WTC11 (cell line): ENCODE results near the gene NEDD9.

Source experiments
- CREB1 ChIP-seq: sonication (generic); formaldehyde crosslinking; IDR thresholded peaks from 2 replicates; pipeline ENCODE4 v1.8.0; 2023; ENCODE audit warnings: mild to moderate bottlenecking, missing genetic modification reagents
- ETV6 ChIP-seq: sonication (generic); formaldehyde crosslinking; IDR thresholded peaks from 2 replicates; pipeline ENCODE4 v1.8.1; 2022; ENCODE audit warnings: mild to moderate bottlenecking, missing genetic modification reagents
- TF ChIP-seq, protein P1 (sequence below): fragments of 200-600 bp; IDR thresholded peaks from 2 replicates; pipeline ENCODE4 v1.8.0; 2022; ENCODE audit warnings: antibody characterized with exemption
- TF ChIP-seq, protein P2 (sequence below): sonication (generic); formaldehyde crosslinking; IDR thresholded peaks from 2 replicates; pipeline ENCODE4 v1.8.1; 2022; ENCODE audit warnings: missing genetic modification reagents, borderline replicate concordance
- TF ChIP-seq, protein P3 (sequence below): sonication (generic); formaldehyde crosslinking; IDR thresholded peaks from 2 replicates; pipeline ENCODE4 v1.8.0; 2022; ENCODE audit warnings: mild to moderate bottlenecking, missing genetic modification reagents

DNA sequence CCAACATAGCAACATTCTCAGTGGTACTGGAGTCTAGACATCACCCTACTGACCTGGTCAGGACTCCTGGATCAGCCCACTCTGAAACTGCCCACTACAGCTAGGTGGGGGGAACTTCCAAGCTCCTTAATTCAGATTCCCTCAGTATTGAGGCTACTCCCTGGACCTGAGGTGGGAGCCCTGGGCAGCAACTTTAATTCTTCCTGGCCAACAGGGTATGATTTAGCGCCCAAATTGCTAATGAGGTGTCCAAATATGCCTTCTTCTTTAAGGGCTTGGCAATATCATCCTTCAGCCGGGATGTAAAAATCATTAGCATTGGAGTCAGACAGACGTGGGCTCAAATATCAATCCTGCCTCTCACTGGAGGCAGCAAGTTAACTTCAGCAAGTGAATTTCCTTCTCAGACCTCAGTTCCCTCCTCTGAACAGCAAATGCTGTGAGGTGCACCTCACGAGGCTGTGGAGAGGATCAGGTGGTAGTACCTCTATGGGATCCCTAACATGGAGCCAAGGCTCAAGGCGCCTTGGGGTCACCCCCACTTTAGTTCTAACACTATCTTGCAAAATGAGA is 27.6 kb downstream of the NEDD9 start:
- TF ChIP-seq, protein P1, sequence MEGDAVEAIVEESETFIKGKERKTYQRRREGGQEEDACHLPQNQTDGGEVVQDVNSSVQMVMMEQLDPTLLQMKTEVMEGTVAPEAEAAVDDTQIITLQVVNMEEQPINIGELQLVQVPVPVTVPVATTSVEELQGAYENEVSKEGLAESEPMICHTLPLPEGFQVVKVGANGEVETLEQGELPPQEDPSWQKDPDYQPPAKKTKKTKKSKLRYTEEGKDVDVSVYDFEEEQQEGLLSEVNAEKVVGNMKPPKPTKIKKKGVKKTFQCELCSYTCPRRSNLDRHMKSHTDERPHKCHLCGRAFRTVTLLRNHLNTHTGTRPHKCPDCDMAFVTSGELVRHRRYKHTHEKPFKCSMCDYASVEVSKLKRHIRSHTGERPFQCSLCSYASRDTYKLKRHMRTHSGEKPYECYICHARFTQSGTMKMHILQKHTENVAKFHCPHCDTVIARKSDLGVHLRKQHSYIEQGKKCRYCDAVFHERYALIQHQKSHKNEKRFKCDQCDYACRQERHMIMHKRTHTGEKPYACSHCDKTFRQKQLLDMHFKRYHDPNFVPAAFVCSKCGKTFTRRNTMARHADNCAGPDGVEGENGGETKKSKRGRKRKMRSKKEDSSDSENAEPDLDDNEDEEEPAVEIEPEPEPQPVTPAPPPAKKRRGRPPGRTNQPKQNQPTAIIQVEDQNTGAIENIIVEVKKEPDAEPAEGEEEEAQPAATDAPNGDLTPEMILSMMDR, result no peak
- no peak for TF ChIP-seq ETV6 (CRISPR knock-in tag)
- TF ChIP-seq CREB1 (CRISPR knock-in tag), result no peak
- TF ChIP-seq, protein P2, sequence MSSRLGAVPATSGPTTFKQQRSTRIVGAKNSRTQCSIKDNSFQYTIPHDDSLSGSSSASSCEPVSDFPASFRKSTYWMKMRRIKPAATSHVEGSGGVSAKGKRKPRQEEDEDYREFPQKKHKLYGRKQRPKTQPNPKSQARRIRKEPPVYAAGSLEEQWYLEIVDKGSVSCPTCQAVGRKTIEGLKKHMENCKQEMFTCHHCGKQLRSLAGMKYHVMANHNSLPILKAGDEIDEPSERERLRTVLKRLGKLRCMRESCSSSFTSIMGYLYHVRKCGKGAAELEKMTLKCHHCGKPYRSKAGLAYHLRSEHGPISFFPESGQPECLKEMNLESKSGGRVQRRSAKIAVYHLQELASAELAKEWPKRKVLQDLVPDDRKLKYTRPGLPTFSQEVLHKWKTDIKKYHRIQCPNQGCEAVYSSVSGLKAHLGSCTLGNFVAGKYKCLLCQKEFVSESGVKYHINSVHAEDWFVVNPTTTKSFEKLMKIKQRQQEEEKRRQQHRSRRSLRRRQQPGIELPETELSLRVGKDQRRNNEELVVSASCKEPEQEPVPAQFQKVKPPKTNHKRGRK, result no peak
- TF ChIP-seq, protein P3, sequence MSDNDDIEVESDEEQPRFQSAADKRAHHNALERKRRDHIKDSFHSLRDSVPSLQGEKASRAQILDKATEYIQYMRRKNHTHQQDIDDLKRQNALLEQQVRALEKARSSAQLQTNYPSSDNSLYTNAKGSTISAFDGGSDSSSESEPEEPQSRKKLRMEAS (CRISPR knock-in tag), result no peak
